ENCODE measurements around the gene MPDZ.

- TF ChIP-seq, protein P1, sequence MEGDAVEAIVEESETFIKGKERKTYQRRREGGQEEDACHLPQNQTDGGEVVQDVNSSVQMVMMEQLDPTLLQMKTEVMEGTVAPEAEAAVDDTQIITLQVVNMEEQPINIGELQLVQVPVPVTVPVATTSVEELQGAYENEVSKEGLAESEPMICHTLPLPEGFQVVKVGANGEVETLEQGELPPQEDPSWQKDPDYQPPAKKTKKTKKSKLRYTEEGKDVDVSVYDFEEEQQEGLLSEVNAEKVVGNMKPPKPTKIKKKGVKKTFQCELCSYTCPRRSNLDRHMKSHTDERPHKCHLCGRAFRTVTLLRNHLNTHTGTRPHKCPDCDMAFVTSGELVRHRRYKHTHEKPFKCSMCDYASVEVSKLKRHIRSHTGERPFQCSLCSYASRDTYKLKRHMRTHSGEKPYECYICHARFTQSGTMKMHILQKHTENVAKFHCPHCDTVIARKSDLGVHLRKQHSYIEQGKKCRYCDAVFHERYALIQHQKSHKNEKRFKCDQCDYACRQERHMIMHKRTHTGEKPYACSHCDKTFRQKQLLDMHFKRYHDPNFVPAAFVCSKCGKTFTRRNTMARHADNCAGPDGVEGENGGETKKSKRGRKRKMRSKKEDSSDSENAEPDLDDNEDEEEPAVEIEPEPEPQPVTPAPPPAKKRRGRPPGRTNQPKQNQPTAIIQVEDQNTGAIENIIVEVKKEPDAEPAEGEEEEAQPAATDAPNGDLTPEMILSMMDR (optimal IDR thresholded peaks at IDR 0.05 in 1 of 3, IDR thresholded peaks at IDR 0.05 in 1 of 3, conservative IDR thresholded peaks at IDR 0.05 in 1 of 3; ENCODE audit: extremely low read depth in 1 of 3, insufficient read depth in 2 of 3, low read length in 3 of 3): no peak
- TF ChIP-seq EZH2 (IDR thresholded peaks at IDR 0.05; ENCODE audit: low read length): no peak
Observed at GRCh38 chr9:13190040-13190439, 89.5 kb downstream of the MPDZ start.

Data from keratinocyte (primary cell).